ENCODE data around the gene CDC42SE1.
A peak's percentile ranks its signal among the peaks of the same experiment; 100 is the strongest.
"Not testable (repeated sequence)": the region's sequence is repeated elsewhere in the genome, so short reads cannot be mapped to it uniquely, and the experiment has no call there.

CDC42SE1 gene

GRCh38 chr1:151059109-151060006 is at the start of gene CDC42SE1:
TSS of gene CDC42SE1 (minus strand) at chr1:151059622. CDS start at chr1:151055730, 3,892 bp downstream.
- DNase-seq (ENCODE audit: low read depth in 2 of 2): peak; percentile 71 to 74

GRCh38 chr1:151108331-151108730 is 48.9 kb upstream of the CDC42SE1 start:
- DNase-seq (ENCODE audit: low read depth in 2 of 2): no peak

- no peak for DNase-seq (ENCODE audit: low read depth in 2 of 2)
These were observed 47.5 kb upstream of the CDC42SE1 start for GRCh38 chr1:151106894-151107293.

GRCh38 chr1:151104630-151105029 is 45.2 kb upstream of the CDC42SE1 start:
- DNase-seq (ENCODE audit: low read depth in 2 of 2): no peak

- no peak for DNase-seq (ENCODE audit: low read depth in 2 of 2)
These were observed 38.7 kb upstream of the CDC42SE1 start for GRCh38 chr1:151098126-151098525.

GRCh38 chr1:151097426-151097825 is 38.0 kb upstream of the CDC42SE1 start:
- not testable (repeated sequence) for DNase-seq (ENCODE audit: low read depth in 2 of 2)

GRCh38 chr1:151085953-151086559 is 26.6 kb upstream of the CDC42SE1 start:
- no peak for DNase-seq (ENCODE audit: low read depth in 2 of 2)

- no peak for DNase-seq (ENCODE audit: low read depth in 2 of 2)
These were observed 12.8 kb upstream of the CDC42SE1 start for GRCh38 chr1:151072224-151072623.

GRCh38 chr1:151070474-151071276 is 11.3 kb upstream of the CDC42SE1 start, which contains the start of gene GABPB2:
TSS of gene GABPB2 (plus strand) at chr1:151070761. CDS start at chr1:151088190, 17,429 bp downstream.
- DNase-seq (ENCODE audit: low read depth in 2 of 2): peak; percentile 69 to 71

GRCh38 chr1:151069103-151069486 is 9.7 kb upstream of the CDC42SE1 start:
- no peak for DNase-seq (ENCODE audit: low read depth in 2 of 2)

- no peak for DNase-seq (ENCODE audit: low read depth in 2 of 2)
These were observed 7.8 kb upstream of the CDC42SE1 start for GRCh38 chr1:151067185-151067584.

GRCh38 chr1:151065089-151065645 is 5.7 kb upstream of the CDC42SE1 start:
- no peak for DNase-seq (ENCODE audit: low read depth in 2 of 2)

- no peak for DNase-seq (ENCODE audit: low read depth in 2 of 2)
These were observed 3.4 kb upstream of the CDC42SE1 start for GRCh38 chr1:151062741-151063371.

- DNase-seq (ENCODE audit: low read depth in 2 of 2): no peak
These were observed 2.3 kb upstream of the CDC42SE1 start for GRCh38 chr1:151061704-151062103.

- DNase-seq (ENCODE audit: low read depth in 2 of 2): no peak
These were observed 1.4 kb upstream of the CDC42SE1 start for GRCh38 chr1:151060657-151061421.

- DNase-seq (ENCODE audit: low read depth in 2 of 2): no peak
These were observed 710 bp upstream of the CDC42SE1 start, which contains the start of gene MLLT11 for GRCh38 chr1:151060007-151060656. TSS of gene MLLT11 (plus strand) at chr1:151060397. CDS start at chr1:151067225, 6,828 bp downstream.

- DNase-seq (ENCODE audit: low read depth in 2 of 2): no peak
These were observed 730 bp downstream of the CDC42SE1 start for GRCh38 chr1:151058692-151059091.

GRCh38 chr1:151056149-151056548 is 3.3 kb downstream of the CDC42SE1 start:
- no peak for DNase-seq (ENCODE audit: low read depth in 2 of 2)

- DNase-seq (ENCODE audit: low read depth in 2 of 2): no peak
These were observed 3.8 kb downstream of the CDC42SE1 start for GRCh38 chr1:151055581-151055980.

Data from stimulated activated CD8-positive, alpha-beta memory T cell treated with anti-CD3 and anti-CD28 coated beads, Interleukin-2, amount 100 ng/mL, for 1 hour (primary cell).